SK-N-SH (cell line): Measurements from ENCODE around the gene ACSS1.

Experiments used
- SIN3A ChIP-seq: IDR thresholded peaks from 2 replicates; pipeline ENCODE4 v1.6.1; 2012; ENCODE audit warnings: low read depth, mild to moderate bottlenecking, low read length, moderate library complexity, borderline replicate concordance
- TF ChIP-seq, protein P1 (sequence below): fragments of 200-600 bp; sonication (generic); IDR thresholded peaks from 2 replicates; pipeline ENCODE4 v1.6.1; 2017; ENCODE audit warnings: antibody characterized with exemption, mild to moderate bottlenecking, moderate library complexity

DNA sequence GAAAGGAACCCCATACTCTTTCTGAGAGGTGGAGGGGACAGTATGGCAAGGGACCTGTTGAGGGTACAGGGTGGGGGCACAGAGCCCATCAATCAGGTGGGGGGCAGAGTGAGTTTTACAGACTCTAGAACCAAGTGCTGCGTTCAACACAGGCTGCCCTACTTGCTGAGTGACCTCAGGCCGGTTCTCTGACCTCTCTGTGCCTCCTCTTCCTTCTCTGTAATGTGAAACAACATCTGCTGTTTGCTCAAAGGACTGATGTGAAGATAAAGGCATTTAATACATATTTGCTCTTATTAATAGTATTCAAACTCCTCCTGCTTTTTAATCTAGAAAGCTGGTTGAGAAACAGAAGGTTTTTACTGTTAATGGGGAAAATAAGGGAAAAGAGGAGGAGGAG is 39.5 kb downstream of the ACSS1 start:
- TF ChIP-seq, protein P1, sequence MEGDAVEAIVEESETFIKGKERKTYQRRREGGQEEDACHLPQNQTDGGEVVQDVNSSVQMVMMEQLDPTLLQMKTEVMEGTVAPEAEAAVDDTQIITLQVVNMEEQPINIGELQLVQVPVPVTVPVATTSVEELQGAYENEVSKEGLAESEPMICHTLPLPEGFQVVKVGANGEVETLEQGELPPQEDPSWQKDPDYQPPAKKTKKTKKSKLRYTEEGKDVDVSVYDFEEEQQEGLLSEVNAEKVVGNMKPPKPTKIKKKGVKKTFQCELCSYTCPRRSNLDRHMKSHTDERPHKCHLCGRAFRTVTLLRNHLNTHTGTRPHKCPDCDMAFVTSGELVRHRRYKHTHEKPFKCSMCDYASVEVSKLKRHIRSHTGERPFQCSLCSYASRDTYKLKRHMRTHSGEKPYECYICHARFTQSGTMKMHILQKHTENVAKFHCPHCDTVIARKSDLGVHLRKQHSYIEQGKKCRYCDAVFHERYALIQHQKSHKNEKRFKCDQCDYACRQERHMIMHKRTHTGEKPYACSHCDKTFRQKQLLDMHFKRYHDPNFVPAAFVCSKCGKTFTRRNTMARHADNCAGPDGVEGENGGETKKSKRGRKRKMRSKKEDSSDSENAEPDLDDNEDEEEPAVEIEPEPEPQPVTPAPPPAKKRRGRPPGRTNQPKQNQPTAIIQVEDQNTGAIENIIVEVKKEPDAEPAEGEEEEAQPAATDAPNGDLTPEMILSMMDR, result no peak
- no peak for TF ChIP-seq SIN3A
